NCI-H524 treated with DMSO at 0.1 percent for 48 hours (cell line): ENCODE measurements around the gene CARHSP1.
"Not testable (repeated sequence)": the region's sequence is repeated elsewhere in the genome, so short reads cannot be mapped to it uniquely, and the experiment has no call there.

Experiments used
- DNase-seq: peaks from one replicate; lab custom pipeline; 2025; lab: John Stamatoyannopoulos, UW

CARHSP1 gene

DNA sequence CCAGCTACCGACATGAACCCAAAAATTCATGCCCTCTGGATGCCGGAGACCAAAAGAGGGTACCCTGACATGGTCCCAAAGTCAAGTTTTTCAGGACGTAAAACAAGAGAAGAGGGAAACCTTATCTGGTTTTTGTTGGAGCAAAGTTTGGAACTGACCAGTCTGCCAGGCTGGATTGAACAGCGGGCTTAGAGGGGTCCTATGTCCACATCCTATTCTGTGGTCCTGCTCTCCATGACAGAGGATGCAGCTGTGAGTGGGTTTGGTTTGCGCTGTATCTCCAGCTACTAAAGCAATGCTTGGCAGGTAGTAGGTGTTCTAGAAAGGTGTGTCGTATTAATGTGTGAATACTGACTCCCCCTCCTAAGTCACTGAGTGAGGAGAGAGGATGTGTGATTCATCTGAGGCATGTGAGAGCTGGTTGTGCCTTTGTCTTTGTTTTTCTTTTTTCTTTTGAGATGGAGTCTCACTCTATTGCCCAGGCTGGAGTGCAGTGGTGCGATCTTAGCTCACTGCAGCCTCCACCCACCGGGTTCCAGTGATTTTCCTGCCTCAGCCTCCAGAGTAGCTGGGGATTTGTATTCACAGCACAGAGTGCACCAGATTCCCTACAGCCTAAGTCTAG lies 40.2 kb downstream of the CARHSP1 start:
- DNase-seq = no peak

DNA sequence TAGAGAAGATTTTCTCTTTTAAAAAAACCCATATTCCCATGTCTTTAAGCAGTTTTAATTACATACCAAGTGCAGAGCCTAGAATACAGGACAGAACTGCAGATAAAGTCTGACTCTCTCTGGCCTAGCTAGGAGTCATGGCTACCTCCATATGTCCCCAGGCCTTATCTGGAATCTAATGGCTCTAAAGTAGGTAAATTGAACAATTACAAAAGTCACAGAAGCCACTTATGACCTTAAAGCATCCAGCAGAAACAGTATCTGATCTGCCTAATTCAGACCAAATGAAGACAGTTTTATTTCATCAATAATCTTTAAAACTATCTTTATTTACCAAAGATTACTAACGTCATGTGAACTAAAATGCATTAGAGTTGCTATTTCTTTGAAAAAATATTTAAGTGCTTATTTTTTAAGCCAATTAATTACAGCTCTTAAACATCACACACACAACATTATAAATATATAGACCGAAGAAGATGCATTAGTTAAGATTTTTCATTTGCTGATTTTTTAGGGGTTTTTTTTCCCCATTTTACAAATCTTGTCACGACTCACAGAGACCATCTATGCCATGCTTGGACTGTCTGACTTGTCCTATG lies 42.4 kb downstream of the CARHSP1 start:
- DNase-seq = no peak

DNA sequence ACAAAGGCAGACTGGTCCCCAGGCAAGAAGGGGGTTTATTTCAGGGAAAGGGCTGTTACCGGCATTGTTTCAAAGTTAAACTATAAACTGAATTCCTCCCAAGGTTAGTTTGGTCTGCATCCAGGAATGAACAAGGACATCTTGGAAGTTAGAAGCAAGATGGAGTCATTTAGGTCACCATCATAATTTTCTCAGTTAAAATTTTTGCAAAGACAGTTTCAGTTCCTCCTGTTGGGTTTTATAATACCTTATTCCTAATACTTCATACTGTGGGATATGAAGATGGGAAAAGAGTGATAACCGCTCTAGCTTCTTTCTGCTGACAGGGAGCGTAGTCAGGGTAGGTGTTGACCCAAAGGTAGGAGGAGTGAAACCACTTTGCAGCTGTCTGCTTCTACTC lies 46.4 kb downstream of the CARHSP1 start:
- DNase-seq = no peak

DNA sequence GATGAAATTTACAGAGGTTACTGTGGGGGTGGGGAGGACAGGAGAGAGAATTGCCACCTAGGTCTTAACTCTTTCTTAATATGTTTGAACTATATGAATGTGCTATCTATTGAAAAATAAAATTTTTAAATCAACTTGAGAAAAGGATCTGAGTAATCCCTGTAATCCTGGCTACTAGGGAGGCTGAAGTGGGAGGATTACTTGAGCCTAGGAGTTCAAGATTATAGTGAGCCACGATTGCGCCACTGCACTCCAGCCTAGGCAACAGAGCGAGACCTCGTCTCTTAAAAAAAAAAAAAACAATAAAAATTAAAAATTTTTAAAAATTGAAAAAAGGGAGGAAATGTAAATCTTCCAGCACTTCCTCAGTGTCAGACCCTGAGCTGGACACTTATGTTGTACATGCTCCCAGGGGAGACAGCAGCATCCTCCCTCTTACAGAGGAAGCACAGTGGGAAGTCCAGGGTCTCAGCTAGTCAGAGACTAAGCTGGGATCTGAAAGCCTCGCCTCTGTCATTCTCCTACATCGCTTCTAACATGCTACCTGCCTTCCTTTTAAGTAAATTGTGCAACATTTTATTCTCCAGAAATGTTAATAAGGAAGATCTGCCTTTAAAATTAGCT lies 49.3 kb downstream of the CARHSP1 start:
- no peak for DNase-seq

DNA sequence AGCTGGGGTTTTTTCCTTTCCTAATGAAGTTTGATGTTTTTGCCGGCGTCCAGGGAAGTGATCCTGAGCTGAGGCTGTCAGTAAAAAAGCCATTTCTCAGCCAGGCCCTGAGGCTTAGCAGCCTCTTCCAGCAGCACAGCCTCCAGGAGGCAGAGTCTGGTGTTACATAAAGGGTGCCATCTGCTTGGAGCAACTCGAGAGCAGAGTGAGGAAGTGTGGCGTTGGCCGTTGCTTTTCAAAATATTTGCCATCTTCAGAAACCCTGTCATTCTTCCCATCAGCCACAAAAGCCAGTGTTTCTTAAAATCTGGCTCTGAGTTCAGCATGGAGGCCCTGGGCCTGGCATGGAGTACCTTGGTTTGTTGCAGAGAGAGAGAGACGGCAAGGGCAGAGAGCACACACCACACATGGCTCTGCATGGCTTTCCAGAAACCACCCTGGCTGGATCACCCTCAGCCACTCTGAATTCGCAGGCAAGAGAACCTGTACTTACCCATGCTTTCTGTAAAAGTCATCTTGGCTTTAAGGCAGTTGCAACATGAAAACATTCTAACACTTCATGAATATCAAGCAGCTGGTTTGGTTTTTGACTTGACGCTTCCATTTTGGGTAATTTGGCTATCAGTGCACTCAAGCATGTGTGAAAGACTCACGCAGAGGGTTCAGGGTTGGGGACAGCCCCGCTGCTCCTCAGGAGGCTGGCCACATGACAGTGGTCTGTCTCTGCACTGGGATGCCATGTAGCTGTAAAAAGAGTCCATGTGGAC lies 50.1 kb downstream of the CARHSP1 start:
- no peak for DNase-seq

DNA sequence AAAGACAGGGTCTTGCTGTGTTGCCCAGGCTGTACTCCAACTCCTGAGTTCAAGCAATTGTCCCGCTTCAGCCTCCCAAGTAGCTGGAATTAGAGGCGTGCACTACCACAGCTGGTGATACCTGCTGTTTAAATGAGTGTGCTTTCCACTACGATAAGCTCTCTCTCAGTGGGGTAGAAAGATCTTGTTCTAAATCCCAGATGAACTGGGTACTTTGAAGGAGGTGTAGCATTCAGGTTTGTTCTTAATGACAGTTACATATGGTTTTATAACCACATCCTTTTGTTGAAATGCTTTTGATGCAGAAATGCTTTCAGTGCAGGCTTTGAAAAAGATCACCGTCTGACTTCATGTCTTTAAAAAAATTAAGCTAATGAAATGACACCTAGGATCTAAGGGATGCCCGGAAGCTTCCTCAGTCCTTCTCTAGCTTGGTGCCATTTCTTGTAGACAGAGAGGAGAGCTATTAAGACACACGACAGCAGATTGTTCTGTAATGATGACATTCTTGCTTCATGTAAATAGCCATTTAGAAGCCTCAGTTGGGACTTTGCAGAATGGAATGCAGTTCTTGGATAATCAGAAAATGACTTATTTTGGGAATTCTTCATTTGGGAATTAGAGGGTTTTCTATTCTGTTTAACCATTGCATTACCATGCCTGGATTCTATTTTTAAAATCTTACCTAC lies 51.7 kb downstream of the CARHSP1 start:
- DNase-seq = no peak

DNA sequence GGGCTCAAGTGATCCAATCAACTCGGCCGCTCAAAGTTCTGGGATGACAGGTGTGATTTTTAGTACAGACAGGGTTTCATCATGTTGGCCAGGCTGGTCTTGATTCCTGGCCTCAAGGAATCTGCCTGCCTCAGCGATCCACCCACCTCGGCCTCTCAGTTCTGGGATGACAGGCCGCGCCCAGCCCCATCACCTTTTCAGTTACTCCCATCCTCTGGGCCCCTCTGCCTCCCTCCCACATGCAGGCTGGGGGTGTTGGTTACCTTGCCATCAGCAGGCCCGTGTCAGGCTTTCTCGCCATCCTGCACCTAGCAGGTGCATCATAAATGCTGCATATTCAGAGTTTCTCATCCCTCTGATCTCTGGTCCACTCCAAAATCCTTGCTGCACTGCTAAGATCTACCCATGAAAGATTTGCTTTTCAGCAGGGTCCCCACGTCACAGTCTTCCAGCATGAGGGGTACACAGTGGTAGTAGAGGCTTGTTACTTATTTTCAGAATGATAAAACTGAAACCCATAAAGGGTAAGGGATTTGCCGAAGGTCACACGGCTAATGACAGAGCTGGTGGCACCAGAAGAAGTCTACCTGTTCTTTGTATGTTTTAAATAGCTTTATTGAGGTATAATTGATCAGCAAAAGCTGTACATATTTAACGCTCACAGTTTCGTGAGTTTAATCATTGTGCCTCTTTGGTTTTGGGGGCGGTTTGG lies 54.6 kb downstream of the CARHSP1 start:
- no peak for DNase-seq

DNA sequence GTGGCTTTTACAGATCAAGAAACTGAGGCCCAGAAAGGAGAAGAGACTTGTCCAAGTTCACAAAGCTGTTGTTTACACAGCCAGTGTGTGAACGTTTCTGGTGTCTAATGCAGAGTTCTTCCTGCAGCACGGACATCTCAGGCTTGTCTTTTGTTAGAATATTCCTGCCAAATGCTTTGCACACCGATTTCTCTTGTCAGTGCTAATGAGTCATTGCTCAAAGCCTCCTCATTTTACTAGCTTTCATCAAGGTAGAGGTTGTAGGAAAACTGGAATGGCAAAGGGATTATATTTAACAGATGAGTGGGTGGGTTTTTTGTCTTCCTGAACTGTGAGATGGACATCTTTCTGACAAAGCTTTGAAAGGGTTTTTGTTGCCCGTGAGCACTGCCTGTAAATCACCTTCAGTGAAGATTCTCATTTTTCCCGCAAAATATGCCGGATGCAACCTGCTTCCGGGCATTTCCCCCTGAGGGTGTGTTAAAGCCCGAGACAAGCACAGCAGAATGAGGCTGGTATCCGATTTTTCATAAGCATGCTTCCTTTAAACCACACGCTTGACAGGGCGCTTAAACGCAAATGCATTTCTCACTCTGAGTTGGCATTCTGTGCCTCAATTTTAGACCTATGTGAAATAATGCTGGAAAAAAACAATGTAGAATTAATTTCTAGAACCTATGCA lies 56.5 kb downstream of the CARHSP1 start:
- no peak for DNase-seq

DNA sequence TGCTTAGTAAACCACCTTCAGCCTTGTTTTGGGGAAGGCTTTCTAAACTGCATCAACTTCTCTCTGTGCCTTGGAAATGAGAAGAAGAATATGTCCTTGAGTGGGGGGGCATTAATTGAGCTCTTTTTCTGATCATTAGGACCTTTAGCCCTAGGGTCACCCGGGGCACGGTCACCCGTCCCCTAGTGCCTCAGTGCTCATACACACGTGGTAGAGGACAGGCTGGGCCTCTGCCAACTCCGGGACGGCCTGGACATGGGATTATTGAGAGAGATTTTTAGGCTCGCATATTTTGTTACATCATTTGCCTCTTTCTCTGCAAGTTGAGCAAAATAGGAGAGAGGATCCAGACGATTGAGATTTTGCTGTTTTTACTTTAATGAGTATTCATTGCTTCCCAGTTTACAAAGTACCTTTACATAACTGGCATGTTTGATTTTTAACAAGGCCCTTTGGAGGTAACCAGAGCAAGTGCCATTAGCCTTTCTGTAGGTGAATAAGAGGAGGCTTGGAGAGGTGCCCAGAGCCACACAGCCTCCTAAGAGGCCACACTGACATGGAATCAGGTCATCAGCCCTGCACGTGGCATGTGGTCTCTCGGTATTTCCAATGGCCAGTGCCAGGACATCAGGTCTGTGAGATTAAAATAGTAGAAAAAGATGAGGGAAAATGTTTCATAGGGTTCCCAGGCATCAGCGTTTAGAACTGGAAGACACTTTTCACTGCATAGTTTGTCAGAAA lies 60.0 kb downstream of the CARHSP1 start:
- DNase-seq = no peak

DNA sequence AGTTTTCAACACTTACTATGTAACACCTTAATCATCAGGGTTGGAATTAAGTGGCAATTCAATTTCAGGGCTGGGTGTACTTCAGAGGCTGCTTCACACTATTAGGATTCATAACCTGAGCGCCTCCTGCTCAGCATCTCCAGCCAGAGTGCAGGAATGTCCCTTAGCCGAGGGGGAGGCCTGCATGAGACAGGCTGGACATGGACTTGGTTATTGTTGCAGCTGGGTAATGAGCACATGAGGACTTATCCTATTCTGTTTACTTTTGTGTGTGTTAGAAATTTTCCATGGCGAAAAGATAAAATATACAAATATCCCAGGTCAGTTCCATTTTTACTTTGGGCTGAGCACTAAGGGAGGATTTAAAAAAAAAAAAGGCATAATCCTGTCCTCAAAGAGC lies 60.8 kb downstream of the CARHSP1 start:
- no peak for DNase-seq

DNA sequence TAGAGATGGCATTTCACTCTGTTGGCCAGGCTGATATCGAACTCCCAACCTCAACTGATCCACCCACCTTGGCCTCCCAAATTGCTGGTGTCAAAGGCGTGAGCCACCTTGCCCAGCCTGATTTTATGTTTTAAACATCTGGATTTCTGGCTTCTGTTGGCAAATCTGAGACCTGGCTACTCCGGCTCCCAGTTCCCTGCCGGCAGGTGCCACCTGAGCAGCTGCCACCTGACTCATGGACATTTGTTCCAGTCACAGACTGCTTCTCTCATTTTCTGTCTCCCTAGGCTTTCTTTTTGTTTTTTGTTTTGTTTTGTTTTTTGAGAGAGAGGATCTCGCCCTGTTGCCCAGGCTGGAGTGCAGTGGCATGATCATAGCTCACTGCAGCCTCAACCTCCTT lies 61.6 kb downstream of the CARHSP1 start:
- DNase-seq = no peak

DNA sequence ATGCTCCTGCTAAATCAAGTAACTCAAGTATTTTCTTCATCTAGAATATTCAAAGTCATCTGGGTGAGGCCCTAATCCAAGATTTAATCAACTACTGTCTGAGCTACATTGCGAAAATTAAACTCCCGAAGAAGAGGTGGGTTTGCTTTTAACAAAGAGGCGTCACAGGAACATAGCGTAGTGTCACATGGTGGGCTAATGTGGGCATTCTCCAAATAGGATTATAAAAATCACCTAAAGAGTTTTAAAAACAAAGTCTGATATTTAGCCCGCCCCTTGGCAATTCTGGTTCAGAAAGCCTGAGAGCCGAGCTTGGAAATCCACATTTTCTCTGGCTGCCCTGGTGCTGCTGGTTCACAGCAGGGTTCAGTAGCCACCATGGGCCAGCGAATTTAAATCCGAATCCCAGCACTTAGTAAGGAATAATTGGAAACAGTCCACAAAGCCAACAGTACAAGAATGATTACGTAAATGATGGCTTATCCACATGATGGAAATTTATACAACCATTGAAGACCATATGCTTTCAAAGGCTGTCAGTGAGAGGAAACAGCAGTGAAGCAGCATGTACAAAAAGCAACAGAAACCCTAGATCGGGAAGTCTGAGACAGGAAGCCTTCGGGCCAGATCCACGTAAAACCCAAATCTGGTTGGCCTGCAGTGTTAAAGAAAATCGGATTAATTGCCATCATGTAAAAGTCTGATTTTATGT lies 62.4 kb downstream of the CARHSP1 start:
- no peak for DNase-seq

DNA sequence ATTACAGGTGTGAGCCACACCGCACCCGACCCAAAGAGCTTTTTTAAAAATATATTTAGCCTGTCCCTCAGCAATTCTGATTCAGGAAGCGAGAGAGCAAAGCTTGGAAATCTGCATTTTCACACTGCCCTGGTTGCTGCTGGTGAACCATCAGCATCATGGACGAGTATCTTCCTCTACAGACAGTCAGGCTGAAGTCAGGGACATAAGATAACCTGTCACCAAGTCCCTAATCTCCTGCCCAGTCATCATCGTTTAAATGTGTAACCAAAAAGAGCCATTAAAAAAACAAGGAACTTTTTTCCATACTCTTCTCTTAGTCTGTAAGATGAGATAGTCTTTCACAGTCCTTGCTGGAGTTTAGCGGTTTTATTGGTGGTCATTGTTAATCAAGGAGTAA lies 64.5 kb downstream of the CARHSP1 start:
- DNase-seq = no peak

DNA sequence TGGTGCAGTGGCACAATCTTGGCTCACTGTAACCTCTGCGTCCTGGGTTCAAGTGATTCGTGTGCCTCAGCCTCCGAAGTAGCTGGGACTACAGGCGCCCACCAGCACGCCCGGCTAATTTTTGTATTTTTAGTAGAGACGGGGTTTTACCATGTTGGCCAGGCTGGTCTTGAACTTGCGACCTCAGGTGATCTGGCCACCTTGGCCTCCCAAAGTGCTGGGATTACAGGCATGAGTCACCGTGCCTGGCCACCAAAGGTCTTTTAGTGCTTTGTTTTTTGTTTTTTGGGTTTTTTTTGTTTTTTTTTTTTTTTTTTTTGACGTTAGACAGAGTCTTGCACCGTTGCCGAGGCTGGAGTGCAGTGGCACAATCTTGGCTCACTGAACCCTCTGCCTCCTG lies 65.1 kb downstream of the CARHSP1 start:
- not testable (repeated sequence) for DNase-seq
